GM12865 (cell line): ENCODE results near the gene TRAPPC2.

Experiments used
- DNase-seq: peaks from one replicate; pipeline ENCODE4 v3.0.0; 2010; ENCODE audit warnings: low read depth
- H3K4me3 ChIP-seq: 2 replicates; pipeline ENCODE4 v1.5.1; 2011; ENCODE audit warnings: mild to moderate bottlenecking, low read depth, low read length, control low read depth
- TF ChIP-seq, protein P1 (sequence below): IDR thresholded peaks from 2 replicates; pipeline ENCODE4 v1.5.1; 2011; ENCODE audit warnings: low read length, control low read depth, low read depth, inconsistent platforms; ENCODE audit not compliant: insufficient read depth; ENCODE audit errors: missing control alignments

TRAPPC2 gene

GRCh38 chrX:13734278-13735172, at the start of gene TRAPPC2, which contains the start of gene OFD1:
Gene TRAPPC2, minus strand, starts transcription at chrX:13734620. Its CDS starts 14,657 bp downstream, at chrX:13719963.
Gene OFD1, plus strand, starts transcription at chrX:13734748. Its CDS starts 324 bp downstream, at chrX:13735072.
- DNase-seq = peak; percentile 97
- H3K4me3 ChIP-seq = peak within 1 kb of the TSS; percentile 70
- TF ChIP-seq, protein P1, sequence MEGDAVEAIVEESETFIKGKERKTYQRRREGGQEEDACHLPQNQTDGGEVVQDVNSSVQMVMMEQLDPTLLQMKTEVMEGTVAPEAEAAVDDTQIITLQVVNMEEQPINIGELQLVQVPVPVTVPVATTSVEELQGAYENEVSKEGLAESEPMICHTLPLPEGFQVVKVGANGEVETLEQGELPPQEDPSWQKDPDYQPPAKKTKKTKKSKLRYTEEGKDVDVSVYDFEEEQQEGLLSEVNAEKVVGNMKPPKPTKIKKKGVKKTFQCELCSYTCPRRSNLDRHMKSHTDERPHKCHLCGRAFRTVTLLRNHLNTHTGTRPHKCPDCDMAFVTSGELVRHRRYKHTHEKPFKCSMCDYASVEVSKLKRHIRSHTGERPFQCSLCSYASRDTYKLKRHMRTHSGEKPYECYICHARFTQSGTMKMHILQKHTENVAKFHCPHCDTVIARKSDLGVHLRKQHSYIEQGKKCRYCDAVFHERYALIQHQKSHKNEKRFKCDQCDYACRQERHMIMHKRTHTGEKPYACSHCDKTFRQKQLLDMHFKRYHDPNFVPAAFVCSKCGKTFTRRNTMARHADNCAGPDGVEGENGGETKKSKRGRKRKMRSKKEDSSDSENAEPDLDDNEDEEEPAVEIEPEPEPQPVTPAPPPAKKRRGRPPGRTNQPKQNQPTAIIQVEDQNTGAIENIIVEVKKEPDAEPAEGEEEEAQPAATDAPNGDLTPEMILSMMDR = no peak

DNA sequence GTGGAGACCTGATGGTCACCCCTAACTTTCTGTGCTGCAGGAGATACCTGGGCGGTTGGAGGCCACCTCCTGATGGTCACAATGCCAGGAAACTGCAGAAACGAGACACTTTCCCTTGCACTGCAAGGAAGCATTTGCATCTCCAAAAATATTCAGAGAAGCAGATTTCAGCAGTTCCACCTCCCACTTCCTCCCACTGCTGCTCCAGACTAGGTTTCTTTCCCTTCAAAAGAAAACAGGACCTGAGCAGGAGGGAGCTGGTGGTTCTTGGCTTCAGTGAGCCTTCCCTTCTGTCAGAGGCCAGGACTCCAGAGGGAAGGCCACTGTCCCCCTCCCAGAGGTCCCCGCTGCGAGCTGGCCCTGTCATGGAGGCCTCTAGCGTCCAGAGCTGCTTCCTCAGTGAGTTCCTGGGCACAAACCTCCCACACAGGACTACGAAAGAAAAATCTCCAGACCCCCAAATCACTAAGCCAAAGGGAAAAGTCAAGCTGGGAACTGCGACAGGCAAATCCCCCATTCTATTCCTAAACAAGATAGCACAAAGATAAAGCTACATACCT, 46.5 kb upstream of the TRAPPC2 start:
- no peak overlapping the region for H3K4me3 ChIP-seq
- DNase-seq = no peak
- TF ChIP-seq, protein P1 = no peak

- TF ChIP-seq, protein P1 = no peak
- DNase-seq = no peak
- no peak overlapping the region for H3K4me3 ChIP-seq
Measured at GRCh38 chrX:13778916-13779315, 44.5 kb upstream of the TRAPPC2 start.

- DNase-seq = no peak
- no peak overlapping the region for H3K4me3 ChIP-seq
- TF ChIP-seq, protein P1 = no peak
Measured at GRCh38 chrX:13776387-13776786, 42.0 kb upstream of the TRAPPC2 start.

- no peak overlapping the region for H3K4me3 ChIP-seq
- DNase-seq = no peak
- TF ChIP-seq, protein P1 = no peak
Measured at GRCh38 chrX:13775837-13776236, 41.4 kb upstream of the TRAPPC2 start.

DNA sequence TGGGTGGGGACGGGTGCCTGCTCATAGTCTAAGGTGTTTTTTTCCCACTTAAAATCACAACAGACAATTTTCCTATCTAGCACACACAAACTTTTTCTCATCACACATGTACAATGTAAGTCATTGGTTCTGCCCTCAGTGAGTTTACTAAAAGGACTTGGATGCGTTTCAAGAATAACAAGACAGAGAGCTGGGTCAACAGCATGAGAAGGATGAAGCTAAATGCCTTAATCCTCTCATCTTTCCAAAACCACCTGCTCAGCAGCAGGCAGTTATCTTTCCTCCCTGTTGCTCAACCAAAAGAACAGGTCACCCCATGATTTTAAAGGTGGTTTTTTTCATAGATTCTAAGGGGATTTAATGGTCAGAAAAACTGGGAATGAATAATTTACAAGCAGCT, 40.3 kb upstream of the TRAPPC2 start:
- H3K4me3 ChIP-seq = no peak overlapping the region
- TF ChIP-seq, protein P1 = no peak
- DNase-seq = no peak
